ENCODE results near the gene DENND4A.
A peak's percentile ranks its signal among the peaks of the same experiment; 100 is the strongest.
"Not testable (repeated sequence)": the region's sequence is repeated elsewhere in the genome, so short reads cannot be mapped to it uniquely, and the experiment has no call there.

Gene DENND4A

GRCh38 chr15:65623103-65623502 lies 169.0 kb downstream of the DENND4A start:
- H3K4me3 Mint-ChIP-seq = no peak overlapping the region
- H3K36me3 Mint-ChIP-seq (ENCODE audit: low read depth) = no peaks in the 10 kb centered on the region
- DNase-seq (ENCODE audit: low spot score) = no peak
- no peak overlapping the region for H3K27ac Mint-ChIP-seq
- no peaks in the 10 kb centered on the region for H3K27me3 Mint-ChIP-seq (ENCODE audit: low read depth)
- H3K9me3 Mint-ChIP-seq = no peaks in the 10 kb centered on the region
- no peaks in the 10 kb centered on the region for H3K4me1 Mint-ChIP-seq (ENCODE audit: low read depth)

- Mint-ChIP-seq H3K9me3 (no peaks in the 10 kb centered on the region), H3K27ac (no peak within 1 kb of the TSS), H3K27me3 (ENCODE audit: low read depth) (no peaks in the 10 kb centered on the region), H3K36me3 (ENCODE audit: low read depth) (no peaks in the 10 kb centered on the region), H3K4me3 (no peak within 1 kb of the TSS), H3K4me1 (ENCODE audit: low read depth) (no peaks in the 10 kb centered on the region)
- DNase-seq (ENCODE audit: low spot score) = no peak
These were observed 170.5 kb downstream of the DENND4A start, which contains the start of gene SLC24A1 for GRCh38 chr15:65621638-65622037. TSS of gene SLC24A1 (plus strand) at chr15:65621938. CDS start at chr15:65624081, 2,143 bp downstream.

GRCh38 chr15:65620833-65621232 lies 171.3 kb downstream of the DENND4A start:
- Mint-ChIP-seq H3K9me3 (no peaks in the 10 kb centered on the region), H3K27ac (no peak overlapping the region), H3K36me3 (ENCODE audit: low read depth) (no peaks in the 10 kb centered on the region), H3K27me3 (ENCODE audit: low read depth) (no peaks in the 10 kb centered on the region), H3K4me1 (ENCODE audit: low read depth) (no peaks in the 10 kb centered on the region), H3K4me3 (no peak overlapping the region)
- DNase-seq (ENCODE audit: low spot score) = no peak

GRCh38 chr15:65619626-65620290 lies 172.3 kb downstream of the DENND4A start:
- no peaks in the 10 kb centered on the region for H3K4me1 Mint-ChIP-seq (ENCODE audit: low read depth)
- H3K4me3 Mint-ChIP-seq = no peak overlapping the region
- no peak for DNase-seq (ENCODE audit: low spot score)
- H3K27ac Mint-ChIP-seq = no peak overlapping the region
- H3K9me3 Mint-ChIP-seq = no peaks in the 10 kb centered on the region
- H3K27me3 Mint-ChIP-seq (ENCODE audit: low read depth) = no peaks in the 10 kb centered on the region
- no peaks in the 10 kb centered on the region for H3K36me3 Mint-ChIP-seq (ENCODE audit: low read depth)

GRCh38 chr15:65618560-65619109 lies 173.5 kb downstream of the DENND4A start:
- Mint-ChIP-seq H3K4me3 (no peak overlapping the region), H3K27me3 (ENCODE audit: low read depth) (no peaks in the 10 kb centered on the region), H3K9me3 (no peaks in the 10 kb centered on the region), H3K27ac (no peak overlapping the region), H3K4me1 (ENCODE audit: low read depth) (no peaks in the 10 kb centered on the region), H3K36me3 (ENCODE audit: low read depth) (no peaks in the 10 kb centered on the region)
- no peak for DNase-seq (ENCODE audit: low spot score)

- not testable (repeated sequence) for H3K27ac Mint-ChIP-seq; DNase-seq (ENCODE audit: low spot score); H3K4me3 Mint-ChIP-seq; H3K9me3 Mint-ChIP-seq; H3K27me3 Mint-ChIP-seq (ENCODE audit: low read depth); H3K36me3 Mint-ChIP-seq (ENCODE audit: low read depth)
- peaks cover 13% of the 10 kb centered on the region for H3K4me1 Mint-ChIP-seq (ENCODE audit: low read depth)
These were observed 176.2 kb downstream of the DENND4A start for GRCh38 chr15:65615887-65616286.

GRCh38 chr15:65612949-65613744 lies 178.9 kb downstream of the DENND4A start:
- DNase-seq (ENCODE audit: low spot score) = no peak
- H3K4me3 Mint-ChIP-seq = no peak overlapping the region
- H3K27me3 Mint-ChIP-seq (ENCODE audit: low read depth) = no peaks in the 10 kb centered on the region
- peaks cover 21% of the 10 kb centered on the region for H3K4me1 Mint-ChIP-seq (ENCODE audit: low read depth)
- no peaks in the 10 kb centered on the region for H3K36me3 Mint-ChIP-seq (ENCODE audit: low read depth)
- H3K9me3 Mint-ChIP-seq = no peaks in the 10 kb centered on the region
- H3K27ac Mint-ChIP-seq = no peak overlapping the region

- no peak for DNase-seq (ENCODE audit: low spot score)
- H3K36me3 Mint-ChIP-seq (ENCODE audit: low read depth) = no peaks in the 10 kb centered on the region
- H3K27me3 Mint-ChIP-seq (ENCODE audit: low read depth) = no peaks in the 10 kb centered on the region
- no peak overlapping the region for H3K4me3 Mint-ChIP-seq
- peaks cover 24% of the 10 kb centered on the region for H3K4me1 Mint-ChIP-seq (ENCODE audit: low read depth)
- H3K9me3 Mint-ChIP-seq = no peaks in the 10 kb centered on the region
- H3K27ac Mint-ChIP-seq = no peak overlapping the region
These were observed 179.5 kb downstream of the DENND4A start for GRCh38 chr15:65612616-65612946.

- Mint-ChIP-seq H3K27me3 (ENCODE audit: low read depth) (no peaks in the 10 kb centered on the region), H3K9me3 (no peaks in the 10 kb centered on the region), H3K4me1 (ENCODE audit: low read depth) (peaks cover 24% of the 10 kb centered on the region), H3K4me3 (peak overlapping the region; percentile 89), H3K36me3 (ENCODE audit: low read depth) (no peaks in the 10 kb centered on the region), H3K27ac (peak overlapping the region; percentile 95)
- no peak for DNase-seq (ENCODE audit: low spot score)
These were observed 180.0 kb downstream of the DENND4A start for GRCh38 chr15:65611888-65612615.

GRCh38 chr15:65610871-65611718 lies 181.0 kb downstream of the DENND4A start, which contains the start of gene INTS14:
TSS of gene INTS14 (minus strand) at chr15:65611131. CDS start at chr15:65607380, 3,751 bp downstream.
- Mint-ChIP-seq H3K36me3 (ENCODE audit: low read depth) (no peaks in the 10 kb centered on the region), H3K27ac (peak within 1 kb of the TSS; percentile 95), H3K27me3 (ENCODE audit: low read depth) (no peaks in the 10 kb centered on the region), H3K4me1 (ENCODE audit: low read depth) (peaks cover 24% of the 10 kb centered on the region), H3K9me3 (no peaks in the 10 kb centered on the region), H3K4me3 (peak within 1 kb of the TSS; percentile 89)
- peak; percentile 95 for DNase-seq (ENCODE audit: low spot score)

Measured in T-helper 2 cell treated with Interferon-gamma antibody and Interleukin-4, amounts not matched to agents 5 μg/mL and 100 μg/mL, for 36 hours (primary cell).